Prostate gland (tissue), 2 donors: ENCODE data around the gene CCSER1.

ENCODE experiments used
- CTCF ChIP-seq, 4 experiments: fragments of 200-600 bp in 2 of 4; fragments of 450-650 bp in 2 of 4; sonication (generic) in 2 of 4; IDR thresholded peaks; 1 replicate in 3 of 4; 2 replicates in 1 of 4; pipeline ENCODE4 v1.5.1; 2016 to 2019; ENCODE audit warnings: antibody characterized with exemption in 4 of 4, mild to moderate bottlenecking in 2 of 4, moderate library complexity in 2 of 4
- POLR2AphosphoS5 ChIP-seq: sonication (generic); formaldehyde crosslinking; IDR thresholded peaks from one replicate; pipeline ENCODE4 v1.6.1; 2017; ENCODE audit warnings: antibody characterized with exemption

GRCh38 chr4:91283726-91284230 is 1156.6 kb downstream of the CCSER1 start:
- no peak for TF ChIP-seq CTCF (IDR thresholded peaks at IDR 0.05)
- no peak for TF ChIP-seq POLR2AphosphoS5
